Parathyroid adenoma (tissue), 2 donors: ENCODE measurements around the gene POC1A.

Experiments
- H2AFZ ChIP-seq: fragments of 300-600 bp; sonication (generic); one replicate; pipeline ENCODE4 v1.7.0; 2017; ENCODE audit warnings: antibody characterized with exemption, mild to moderate bottlenecking
- H3K27ac ChIP-seq: fragments of 300-600 bp; sonication (generic); one replicate; pipeline ENCODE4 v1.7.0; 2017
- H3K27me3 ChIP-seq: fragments of 300-600 bp; sonication (generic); one replicate; pipeline ENCODE4 v1.7.0; 2017; ENCODE audit warnings: low read length; ENCODE audit not compliant: control insufficient read depth, insufficient read depth
- H3K36me3 ChIP-seq: fragments of 300-600 bp; sonication (generic); one replicate; pipeline ENCODE4 v1.7.0; 2017; ENCODE audit warnings: low read length; ENCODE audit not compliant: control insufficient read depth, insufficient read depth
- H3K4me1 ChIP-seq: fragments of 300-600 bp; sonication (generic); one replicate; pipeline ENCODE4 v1.7.0; 2017; ENCODE audit warnings: control low read depth
- H3K4me2 ChIP-seq: fragments of 300-600 bp; sonication (generic); one replicate; pipeline ENCODE4 v1.7.0; 2017; ENCODE audit warnings: low read length
- H3K4me3 ChIP-seq: fragments of 300-600 bp; sonication (generic); one replicate; pipeline ENCODE4 v1.7.0; 2017; ENCODE audit warnings: low read depth, low read length
- H3K79me2 ChIP-seq: fragments of 300-600 bp; sonication (generic); one replicate; pipeline ENCODE4 v1.7.0; 2017; ENCODE audit warnings: control low read depth
- H3K9ac ChIP-seq: fragments of 300-600 bp; sonication (generic); one replicate; pipeline ENCODE4 v1.7.0; 2017; ENCODE audit warnings: mild to moderate bottlenecking
- H3K9me3 ChIP-seq: fragments of 300-600 bp; sonication (generic); one replicate; pipeline ENCODE4 v1.7.0; 2017; ENCODE audit warnings: low read length; ENCODE audit not compliant: control insufficient read depth
- CTCF ChIP-seq: fragments of 300-600 bp; sonication (generic); IDR thresholded peaks from one replicate; pipeline ENCODE4 v1.7.0; 2017; ENCODE audit warnings: antibody characterized with exemption, mild to moderate bottlenecking
- donor health status: primary hyperparathyroidism.

POC1A gene

DNA sequence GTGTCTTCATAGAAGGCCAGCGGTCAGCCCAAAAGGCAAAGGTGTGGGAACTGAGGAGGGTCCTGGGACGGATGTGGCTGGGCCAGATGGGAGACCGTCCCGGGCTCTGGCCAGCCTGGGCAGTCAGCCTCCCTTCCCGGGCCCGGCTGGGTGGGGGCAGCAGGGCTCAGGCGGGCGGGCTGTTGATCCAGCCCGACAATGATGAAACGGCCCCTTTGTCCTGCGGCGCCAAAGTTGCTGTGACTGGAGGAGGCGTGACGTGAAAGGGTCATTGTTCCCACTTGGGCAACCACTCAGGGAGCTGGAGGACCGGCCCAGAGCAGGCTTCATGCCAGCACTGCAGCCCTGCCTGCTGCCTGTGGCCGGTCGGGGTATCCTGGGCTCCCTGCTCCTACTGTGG, 114.4 kb downstream of the POC1A start:
- Histone ChIP-seq H3K4me3 (no peak overlapping the region), H3K4me1 (no peaks in the 10 kb centered on the region), H3K27ac (no peak overlapping the region), H3K27me3 (no peaks in the 10 kb centered on the region), H3K9ac (no peak overlapping the region), H2AFZ (no peak overlapping the region), H3K9me3 (no peaks in the 10 kb centered on the region), H3K36me3 (no peaks in the 10 kb centered on the region), H3K79me2 (no peaks in the 10 kb centered on the region), H3K4me2 (no peak overlapping the region)
- TF ChIP-seq CTCF = no peak

DNA sequence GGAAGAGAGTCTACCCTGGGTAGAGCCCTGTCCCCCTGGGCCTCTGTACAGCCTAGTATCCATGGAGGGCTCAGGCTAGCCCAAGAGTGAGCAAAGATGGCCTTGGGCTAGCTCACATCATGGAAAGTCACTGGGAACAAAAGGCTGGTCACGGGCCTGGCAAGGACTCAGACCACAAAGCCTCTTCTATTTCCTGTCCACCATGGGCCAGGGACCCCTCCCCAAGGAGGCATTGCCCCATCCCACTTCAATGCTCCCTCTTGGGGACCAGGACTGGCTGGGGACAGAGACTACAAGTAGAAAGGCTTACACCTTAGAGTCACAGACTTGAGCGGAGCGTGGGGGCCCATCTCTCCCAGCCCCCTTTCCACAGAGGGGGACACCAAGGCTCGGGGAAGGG, 114.8 kb downstream of the POC1A start:
- H3K36me3 ChIP-seq = no peaks in the 10 kb centered on the region
- no peaks in the 10 kb centered on the region for H3K9me3 ChIP-seq
- no peak overlapping the region for H3K4me2 ChIP-seq
- no peak overlapping the region for H3K27ac ChIP-seq
- no peak for TF ChIP-seq CTCF
- no peaks in the 10 kb centered on the region for H3K27me3 ChIP-seq
- no peaks in the 10 kb centered on the region for H3K4me1 ChIP-seq
- H2AFZ ChIP-seq = no peak overlapping the region
- H3K4me3 ChIP-seq = no peak overlapping the region
- no peaks in the 10 kb centered on the region for H3K79me2 ChIP-seq
- no peak overlapping the region for H3K9ac ChIP-seq

GRCh38 chr3:52038227-52038626, 116.0 kb downstream of the POC1A start:
- no peak for TF ChIP-seq CTCF
- no peak overlapping the region for H2AFZ ChIP-seq
- no peaks in the 10 kb centered on the region for H3K4me1 ChIP-seq
- no peak overlapping the region for H3K4me3 ChIP-seq
- no peak overlapping the region for H3K27ac ChIP-seq
- H3K36me3 ChIP-seq = no peaks in the 10 kb centered on the region
- no peak overlapping the region for H3K9ac ChIP-seq
- no peaks in the 10 kb centered on the region for H3K9me3 ChIP-seq
- no peaks in the 10 kb centered on the region for H3K79me2 ChIP-seq
- H3K4me2 ChIP-seq = no peak overlapping the region
- no peaks in the 10 kb centered on the region for H3K27me3 ChIP-seq

GRCh38 chr3:52037291-52037690, 116.9 kb downstream of the POC1A start:
- H3K27ac ChIP-seq = no peak overlapping the region
- no peaks in the 10 kb centered on the region for H3K27me3 ChIP-seq
- no peak overlapping the region for H3K9ac ChIP-seq
- no peak overlapping the region for H3K4me3 ChIP-seq
- no peak for TF ChIP-seq CTCF
- H3K4me2 ChIP-seq = no peak overlapping the region
- no peaks in the 10 kb centered on the region for H3K36me3 ChIP-seq
- no peaks in the 10 kb centered on the region for H3K9me3 ChIP-seq
- no peaks in the 10 kb centered on the region for H3K79me2 ChIP-seq
- no peak overlapping the region for H2AFZ ChIP-seq
- no peaks in the 10 kb centered on the region for H3K4me1 ChIP-seq

GRCh38 chr3:52036829-52037228, 117.4 kb downstream of the POC1A start:
- Histone ChIP-seq H3K4me3 (no peak overlapping the region), H3K36me3 (no peaks in the 10 kb centered on the region), H3K79me2 (no peaks in the 10 kb centered on the region), H2AFZ (no peak overlapping the region), H3K27me3 (no peaks in the 10 kb centered on the region), H3K4me2 (no peak overlapping the region), H3K9ac (no peak overlapping the region), H3K27ac (no peak overlapping the region), H3K9me3 (no peaks in the 10 kb centered on the region), H3K4me1 (no peaks in the 10 kb centered on the region)
- no peak for TF ChIP-seq CTCF
